Measurements from ENCODE around the gene MBNL2.

GRCh38 chr13:97369261-97369893, 147.2 kb downstream of the MBNL2 start:
- TF ChIP-seq EZH2 (IDR thresholded peaks at IDR 0.05; ENCODE audit: borderline replicate concordance) (no peak), CTCF (IDR thresholded peaks at IDR 0.05; ENCODE audit: poor library complexity) (no peak), EZH2phosphoT487 (IDR thresholded peaks at IDR 0.05; ENCODE audit: low read depth, severe bottlenecking, unreplicated experiment) (no peak)
